GM12878 (cell line): ENCODE data around the gene USPL1. TPM values are rescaled to one million over a fixed set of nuclear protein-coding genes. Genes with fewer than 3 reads are reported as not detected.

Source experiments
- ATAC-seq: fragments of 200-7000 bp; cut with Tn5 transposase; 3 replicates; pipeline ENCODE4 v1.9.1; 2020; ENCODE audit warnings: mild to moderate bottlenecking, moderate library complexity
- BruUV-seq: library from RNA; stranded (reverse); fragments of 400-500 nt; replicated peaks from 2 replicates; lab custom pipeline; 2021; lab: Mats Ljungman, UMichigan
- CTCF ChIA-PET: fragments of 300-600 bp; sonication (Branson Sonifier 250); formaldehyde crosslinking; extraction: SDS; loops from one replicate; lab custom pipeline; 2021; ENCODE audit warnings: inconsistent platforms; lab: Yijun Ruan, JAX
- POLR2A ChIA-PET: fragments of 350-600 bp; formaldehyde crosslinking; extraction: SDS; loops from one replicate; lab custom pipeline; 2021; ENCODE audit warnings: inconsistent platforms; lab: Charles Lee
- RAD21 ChIA-PET: fragments of 300-600 bp; sonication (Branson Sonifier 250); formaldehyde crosslinking; loops from one replicate; lab custom pipeline; 2023; ENCODE audit warnings: antibody characterized with exemption; ENCODE audit not compliant: unreplicated experiment; lab: Charles Lee
- SMC1A ChIA-PET: fragments of 300-600 bp; sonication (Branson Sonifier 250); formaldehyde crosslinking; loops from one replicate; lab custom pipeline; 2023; ENCODE audit not compliant: unreplicated experiment, uncharacterized antibody; lab: Charles Lee
- DNase-seq: peaks from one replicate; pipeline ENCODE4 v3.0.0-alpha.2; 2011; ENCODE audit warnings: low read depth, low spot score
- FAIRE-seq: peaks from 3 replicates; lab custom pipeline; 2011; peaks lifted over from hg19 to GRCh38; lab: Jason Lieb, UNC
- H2AFZ ChIP-seq: 2 replicates; pipeline ENCODE4 v1.6.0; 2011; ENCODE audit warnings: low read depth, low read length, control low read depth; ENCODE audit not compliant: control insufficient read depth
- H3K27ac ChIP-seq: 2 replicates; pipeline ENCODE4 v1.5.1; 2011; ENCODE audit warnings: control low read depth; ENCODE audit not compliant: control insufficient read depth, insufficient read depth
- H3K27me3 ChIP-seq, 2 experiments: replicated peaks in 1 of 2; 2 replicates each; pipeline versions ENCODE4 v1.6.0 to v1.6.1; 2011; ENCODE audit warnings: low read length in 1 of 2; ENCODE audit not compliant: control insufficient read depth in 2 of 2, insufficient read depth in 2 of 2
- H3K36me3 ChIP-seq, 2 experiments: 2 replicates each; pipeline ENCODE4 v1.5.1; 2011; ENCODE audit warnings: low read length in 1 of 2; ENCODE audit not compliant: control insufficient read depth in 2 of 2, insufficient read depth in 2 of 2
- H3K4me1 ChIP-seq: 2 replicates; pipeline ENCODE4 v1.6.1; 2011; ENCODE audit warnings: mild to moderate bottlenecking, low read length, moderate library complexity, mixed read lengths; ENCODE audit not compliant: control insufficient read depth, insufficient read depth
- H3K4me2 ChIP-seq: 2 replicates; pipeline ENCODE4 v1.6.0; 2011; ENCODE audit warnings: control low read depth; ENCODE audit not compliant: control insufficient read depth, insufficient read depth
- H3K4me3 ChIP-seq: fragments of 200-600 bp; sonication (generic); 2 replicates; pipeline ENCODE4 v1.5.1; 2016
- H3K79me2 ChIP-seq: 2 replicates; pipeline ENCODE4 v1.6.0; 2011; ENCODE audit warnings: low read length; ENCODE audit not compliant: control insufficient read depth, insufficient read depth
- H3K9ac ChIP-seq: 2 replicates; pipeline ENCODE4 v1.8.0; 2011; ENCODE audit warnings: low read length, control low read depth, mixed read lengths; ENCODE audit not compliant: control insufficient read depth, insufficient read depth
- H3K9me3 ChIP-seq: replicated peaks from 3 replicates; pipeline ENCODE4 v1.5.1; 2011; ENCODE audit warnings: mild to moderate bottlenecking, low read length; ENCODE audit not compliant: control insufficient read depth, insufficient read depth
- H4K20me1 ChIP-seq: 2 replicates; pipeline ENCODE4 v1.6.0; 2011; ENCODE audit not compliant: control insufficient read depth, insufficient read depth
- E2F8 ChIP-seq: fragments of 450-650 bp; IDR thresholded peaks from 2 replicates; pipeline ENCODE4 v1.6.1; 2018; ENCODE audit warnings: mild to moderate bottlenecking, low read depth, moderate library complexity; ENCODE audit not compliant: partially characterized antibody
- FOXM1 ChIP-seq: IDR thresholded peaks from 2 replicates; pipeline ENCODE4 v1.6.1; 2012; ENCODE audit warnings: low read depth, mild to moderate bottlenecking, inconsistent platforms, low read length, moderate library complexity
- IKZF2 ChIP-seq, 2 experiments: fragments of 450-650 bp; IDR thresholded peaks; 2 replicates each; pipeline ENCODE4 v1.6.1; 2017; ENCODE audit warnings: mild to moderate bottlenecking in 2 of 2, moderate library complexity in 2 of 2
- MYC ChIP-seq: IDR thresholded peaks from 2 replicates; pipeline ENCODE4 v1.6.1; 2011; ENCODE audit warnings: mild to moderate bottlenecking, low read length, moderate library complexity, inconsistent platforms; ENCODE audit not compliant: insufficient read depth, insufficient replicate concordance, insufficient read length, severe bottlenecking
- NFXL1 ChIP-seq: fragments of 450-650 bp; IDR thresholded peaks from 2 replicates; pipeline ENCODE4 v1.6.1; 2017; ENCODE audit warnings: antibody characterized with exemption, mild to moderate bottlenecking, borderline replicate concordance
- RAD21 ChIP-seq: IDR thresholded peaks from 2 replicates; pipeline ENCODE4 v1.6.1; 2011; ENCODE audit warnings: mild to moderate bottlenecking, low read depth, low read length, moderate library complexity; ENCODE audit not compliant: insufficient read depth
- RUNX3 ChIP-seq: IDR thresholded peaks from 2 replicates; pipeline ENCODE4 v1.6.1; 2012; ENCODE audit warnings: low read length, inconsistent platforms
- YY1 ChIP-seq: IDR thresholded peaks from 2 replicates; pipeline ENCODE4 v1.6.1; 2011; ENCODE audit warnings: low read depth, mild to moderate bottlenecking, low read length
- ZSCAN29 ChIP-seq: fragments of 450-650 bp; IDR thresholded peaks from 2 replicates; pipeline ENCODE4 v1.6.1; 2017; ENCODE audit warnings: mild to moderate bottlenecking, moderate library complexity
- in situ Hi-C: fragments of 300-500 bp; cut with MboI; formaldehyde crosslinking; loops from 9 replicates; pipeline ENCODE4 v1.14.3; 2018; ENCODE audit warnings: mixed read lengths
- intact Hi-C: fragments of 100-400 bp; cut with micrococcal nuclease; formaldehyde crosslinking; loops from one replicate; pipeline ENCODE4 v1.14.2; 2022; ENCODE audit not compliant: unreplicated experiment
- polyA plus RNA-seq, 11 experiments: library from polyadenylated mRNA; depleted of rRNA in 4 of 11; unstranded in 6 of 11; stranded (reverse) in 5 of 11; fragments of >200 nt; fragmentation: Nextera tagmentation in 4 of 11; fragmentation: Illumina TruSeq in 1 of 11; extraction: Ambion mirVana in 4 of 11; extraction: Trizol in 1 of 11; gene quantifications; 1 replicate in 1 of 11; 2 replicates in 10 of 11; pipeline versions ENCODE4 v1.2.1 to v1.2.3, GENCODE V29; 2011 to 2016; ENCODE audit warnings: inconsistent platforms in 2 of 11, missing spikeins in 2 of 11, low read depth in 1 of 11
- total RNA-seq, 4 experiments: library from RNA; depleted of rRNA in 3 of 4; stranded (reverse); fragments of >200 nt in 3 of 4; fragmentation: Illumina TruSeq in 1 of 4; extraction: Trizol in 1 of 4; gene quantifications; 2 replicates each; pipeline versions ENCODE4 v1.2.1 to v1.2.3, GENCODE V29; 2013 to 2021
- TF ChIP-seq, protein P1 (sequence below): fragments of 450-650 bp; formaldehyde crosslinking; IDR thresholded peaks from 2 replicates; pipeline ENCODE4 v1.5.0; 2022; ENCODE audit warnings: mild to moderate bottlenecking, missing genetic modification characterization
- TF ChIP-seq, protein P2 (sequence below): IDR thresholded peaks from 2 replicates; pipeline ENCODE4 v1.6.1; 2012; ENCODE audit warnings: low read depth, low read length, improper control_type of control experiment

The USPL1 gene
- total and polyA plus RNA-seq, 10 of the 15 experiments (the other 5 are each of a cell fraction or from before 2014, with no cell fraction given): 7.9 to 23.2 (median 15.8) TPM

DNA sequence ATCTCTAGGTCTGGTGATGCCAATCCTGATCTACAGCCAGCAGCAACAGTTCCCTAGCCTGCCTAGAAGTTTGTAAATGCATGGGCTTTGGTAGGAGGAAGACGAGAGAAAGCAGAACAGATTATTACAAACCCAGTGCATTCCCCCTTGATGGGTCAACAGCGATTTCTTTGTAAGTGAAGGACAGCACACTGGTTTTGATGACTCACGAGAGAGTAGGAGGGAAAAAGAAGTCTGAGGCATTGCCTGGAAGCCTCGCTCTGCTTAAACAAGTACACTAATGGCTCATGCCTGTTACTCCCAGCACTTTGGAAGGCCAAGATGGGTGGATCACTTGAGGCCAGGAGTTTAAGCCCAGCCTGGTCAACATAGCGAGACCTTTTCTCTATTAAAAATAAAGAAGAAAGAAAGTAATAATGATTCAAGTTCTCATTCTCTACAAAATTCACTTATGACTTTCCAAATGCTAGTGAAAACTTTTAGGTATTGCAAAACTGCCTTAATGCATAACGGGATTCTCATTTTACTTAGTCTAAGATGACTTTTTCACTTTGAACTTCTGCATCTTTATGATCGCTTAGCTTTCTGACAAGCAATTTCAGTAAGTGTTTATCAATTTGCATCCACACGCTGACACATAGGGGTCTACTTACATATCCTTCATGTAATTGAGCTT lies 47.7 kb upstream of the USPL1 start (continued):
- no peak for TF ChIP-seq E2F8

DNA sequence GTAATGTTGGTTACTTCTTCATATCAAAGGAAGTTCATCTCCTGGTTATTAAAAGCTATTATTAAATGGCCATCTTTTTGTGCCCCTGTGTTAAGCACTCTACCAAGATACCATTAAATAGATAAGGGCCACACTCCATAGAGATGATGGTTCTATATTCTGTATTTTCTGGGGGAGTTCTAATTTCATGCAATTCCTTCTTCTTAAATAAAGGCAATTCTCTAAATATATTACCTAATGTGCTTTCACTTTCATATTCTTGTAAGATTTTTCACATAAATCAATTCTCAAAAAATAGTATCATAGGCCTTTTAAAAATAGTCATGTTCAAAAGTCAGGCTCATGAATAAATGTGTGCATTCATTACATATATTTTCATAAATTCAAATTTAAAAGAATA lies 47.0 kb upstream of the USPL1 start:
- no peak overlapping the region for H2AFZ ChIP-seq
- TF ChIP-seq, protein P1, sequence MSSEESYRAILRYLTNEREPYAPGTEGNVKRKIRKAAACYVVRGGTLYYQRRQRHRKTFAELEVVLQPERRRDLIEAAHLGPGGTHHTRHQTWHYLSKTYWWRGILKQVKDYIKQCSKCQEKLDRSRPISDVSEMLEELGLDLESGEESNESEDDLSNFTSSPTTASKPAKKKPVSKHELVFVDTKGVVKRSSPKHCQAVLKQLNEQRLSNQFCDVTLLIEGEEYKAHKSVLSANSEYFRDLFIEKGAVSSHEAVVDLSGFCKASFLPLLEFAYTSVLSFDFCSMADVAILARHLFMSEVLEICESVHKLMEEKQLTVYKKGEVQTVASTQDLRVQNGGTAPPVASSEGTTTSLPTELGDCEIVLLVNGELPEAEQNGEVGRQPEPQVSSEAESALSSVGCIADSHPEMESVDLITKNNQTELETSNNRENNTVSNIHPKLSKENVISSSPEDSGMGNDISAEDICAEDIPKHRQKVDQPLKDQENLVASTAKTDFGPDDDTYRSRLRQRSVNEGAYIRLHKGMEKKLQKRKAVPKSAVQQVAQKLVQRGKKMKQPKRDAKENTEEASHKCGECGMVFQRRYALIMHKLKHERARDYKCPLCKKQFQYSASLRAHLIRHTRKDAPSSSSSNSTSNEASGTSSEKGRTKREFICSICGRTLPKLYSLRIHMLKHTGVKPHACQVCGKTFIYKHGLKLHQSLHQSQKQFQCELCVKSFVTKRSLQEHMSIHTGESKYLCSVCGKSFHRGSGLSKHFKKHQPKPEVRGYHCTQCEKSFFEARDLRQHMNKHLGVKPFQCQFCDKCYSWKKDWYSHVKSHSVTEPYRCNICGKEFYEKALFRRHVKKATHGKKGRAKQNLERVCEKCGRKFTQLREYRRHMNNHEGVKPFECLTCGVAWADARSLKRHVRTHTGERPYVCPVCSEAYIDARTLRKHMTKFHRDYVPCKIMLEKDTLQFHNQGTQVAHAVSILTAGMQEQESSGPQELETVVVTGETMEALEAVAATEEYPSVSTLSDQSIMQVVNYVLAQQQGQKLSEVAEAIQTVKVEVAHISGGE (CRISPR knock-in tag): no peak
- TF ChIP-seq ZSCAN29 (no peak), RUNX3 (no peak), IKZF2 (IDR thresholded peaks at IDR 0.05) (no peak), RAD21 (no peak), NFXL1 (no peak), FOXM1 (no peak), MYC (no peak), YY1 (no peak)
- TF ChIP-seq, protein P2, sequence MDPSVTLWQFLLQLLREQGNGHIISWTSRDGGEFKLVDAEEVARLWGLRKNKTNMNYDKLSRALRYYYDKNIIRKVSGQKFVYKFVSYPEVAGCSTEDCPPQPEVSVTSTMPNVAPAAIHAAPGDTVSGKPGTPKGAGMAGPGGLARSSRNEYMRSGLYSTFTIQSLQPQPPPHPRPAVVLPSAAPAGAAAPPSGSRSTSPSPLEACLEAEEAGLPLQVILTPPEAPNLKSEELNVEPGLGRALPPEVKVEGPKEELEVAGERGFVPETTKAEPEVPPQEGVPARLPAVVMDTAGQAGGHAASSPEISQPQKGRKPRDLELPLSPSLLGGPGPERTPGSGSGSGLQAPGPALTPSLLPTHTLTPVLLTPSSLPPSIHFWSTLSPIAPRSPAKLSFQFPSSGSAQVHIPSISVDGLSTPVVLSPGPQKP: no peak

More for the DNA sequence above, 47.0 kb upstream of the USPL1 start:
- Histone ChIP-seq H3K79me2 (no peaks in the 10 kb centered on the region), H3K9ac (no peak overlapping the region), H3K9me3 (no peaks in the 10 kb centered on the region), H3K27ac (no peak overlapping the region), H3K36me3 (no peaks in the 10 kb centered on the region), H3K27me3 (no peaks in the 10 kb centered on the region), H3K4me1 (peaks cover 13% of the 10 kb centered on the region; the same call in 1 of the 2 replicates), H3K4me3 (no peak overlapping the region), H3K4me2 (no peak overlapping the region), H4K20me1 (no peaks in the 10 kb centered on the region)
- BruUV-seq: no TSS peak
- in situ Hi-C loops (no loop called here), intact Hi-C loops (loop anchor here (5.0 kb wide), 2 partner anchors 102 to 163 kb away; no protein-coding TSS in a partner anchor)
- ChIA-PET POLR2A (no interaction called here), RAD21 (interaction anchor here (1.0 kb wide), 1 partner anchor 10 kb away, joined by 3 read pairs; no protein-coding TSS in a partner anchor), CTCF (interaction anchor here (0.9 to 2.0 kb wide), 4 partner anchors 10 to 438 kb away, joined by 3 to 8 read pairs (median 4); no protein-coding TSS in a partner anchor), SMC1A (interaction anchor here (0.6 to 2.7 kb wide), 7 partner anchors 11 to 438 kb away, joined by 3 to 9 read pairs (median 4); no protein-coding TSS in a partner anchor)
- no peak for ATAC-seq
- FAIRE-seq: no peak
- DNase-seq: no peak
